ENCODE results near the gene GOLGA6L1.

- no peak for TF ChIP-seq EZH2 (IDR thresholded peaks at IDR 0.05; ENCODE audit: low read length, unreplicated experiment)
- TF ChIP-seq, protein P1, sequence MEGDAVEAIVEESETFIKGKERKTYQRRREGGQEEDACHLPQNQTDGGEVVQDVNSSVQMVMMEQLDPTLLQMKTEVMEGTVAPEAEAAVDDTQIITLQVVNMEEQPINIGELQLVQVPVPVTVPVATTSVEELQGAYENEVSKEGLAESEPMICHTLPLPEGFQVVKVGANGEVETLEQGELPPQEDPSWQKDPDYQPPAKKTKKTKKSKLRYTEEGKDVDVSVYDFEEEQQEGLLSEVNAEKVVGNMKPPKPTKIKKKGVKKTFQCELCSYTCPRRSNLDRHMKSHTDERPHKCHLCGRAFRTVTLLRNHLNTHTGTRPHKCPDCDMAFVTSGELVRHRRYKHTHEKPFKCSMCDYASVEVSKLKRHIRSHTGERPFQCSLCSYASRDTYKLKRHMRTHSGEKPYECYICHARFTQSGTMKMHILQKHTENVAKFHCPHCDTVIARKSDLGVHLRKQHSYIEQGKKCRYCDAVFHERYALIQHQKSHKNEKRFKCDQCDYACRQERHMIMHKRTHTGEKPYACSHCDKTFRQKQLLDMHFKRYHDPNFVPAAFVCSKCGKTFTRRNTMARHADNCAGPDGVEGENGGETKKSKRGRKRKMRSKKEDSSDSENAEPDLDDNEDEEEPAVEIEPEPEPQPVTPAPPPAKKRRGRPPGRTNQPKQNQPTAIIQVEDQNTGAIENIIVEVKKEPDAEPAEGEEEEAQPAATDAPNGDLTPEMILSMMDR (conservative IDR thresholded peaks at IDR 0.05; ENCODE audit: low read depth, low read length): no peak
- TF ChIP-seq EZH2phosphoT487 (IDR thresholded peaks at IDR 0.05; ENCODE audit: borderline replicate concordance, low read length): no peak
Measured at GRCh38 chr15:23083115-23083514, 53.5 kb downstream of the GOLGA6L1 start.
